ENCODE data around the gene AHSP.

DNA sequence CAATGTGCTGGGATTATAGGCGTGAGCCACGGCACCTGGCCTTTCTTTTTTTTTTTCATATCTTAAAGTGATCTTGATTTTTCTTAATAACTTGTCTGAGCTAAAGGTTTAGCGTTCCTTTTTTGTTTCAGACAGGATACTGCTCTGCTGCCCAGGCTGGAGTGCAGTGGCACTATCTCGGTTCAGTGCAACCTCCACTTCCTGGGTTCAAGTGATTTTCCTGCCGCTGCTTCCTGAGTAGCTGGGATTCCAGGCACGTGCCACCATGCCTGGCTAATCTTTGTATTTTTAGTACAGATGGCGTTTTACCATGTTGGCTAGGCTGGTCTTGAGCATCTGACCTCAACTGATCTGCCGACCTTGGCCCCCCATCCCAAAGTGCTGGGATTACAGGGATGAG, 23.5 kb upstream of the AHSP start:
- TF ChIP-seq, protein P1, sequence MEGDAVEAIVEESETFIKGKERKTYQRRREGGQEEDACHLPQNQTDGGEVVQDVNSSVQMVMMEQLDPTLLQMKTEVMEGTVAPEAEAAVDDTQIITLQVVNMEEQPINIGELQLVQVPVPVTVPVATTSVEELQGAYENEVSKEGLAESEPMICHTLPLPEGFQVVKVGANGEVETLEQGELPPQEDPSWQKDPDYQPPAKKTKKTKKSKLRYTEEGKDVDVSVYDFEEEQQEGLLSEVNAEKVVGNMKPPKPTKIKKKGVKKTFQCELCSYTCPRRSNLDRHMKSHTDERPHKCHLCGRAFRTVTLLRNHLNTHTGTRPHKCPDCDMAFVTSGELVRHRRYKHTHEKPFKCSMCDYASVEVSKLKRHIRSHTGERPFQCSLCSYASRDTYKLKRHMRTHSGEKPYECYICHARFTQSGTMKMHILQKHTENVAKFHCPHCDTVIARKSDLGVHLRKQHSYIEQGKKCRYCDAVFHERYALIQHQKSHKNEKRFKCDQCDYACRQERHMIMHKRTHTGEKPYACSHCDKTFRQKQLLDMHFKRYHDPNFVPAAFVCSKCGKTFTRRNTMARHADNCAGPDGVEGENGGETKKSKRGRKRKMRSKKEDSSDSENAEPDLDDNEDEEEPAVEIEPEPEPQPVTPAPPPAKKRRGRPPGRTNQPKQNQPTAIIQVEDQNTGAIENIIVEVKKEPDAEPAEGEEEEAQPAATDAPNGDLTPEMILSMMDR (IDR thresholded peaks at IDR 0.05), result no peak
- no peak for TF ChIP-seq POLR2A (IDR thresholded peaks at IDR 0.05)

Data from thyroid gland (tissue), 4 donors.